Testis (tissue), 3 donors: ENCODE data around the gene MACROD1. TPM values are rescaled to one million over a fixed set of nuclear protein-coding genes. Genes with fewer than 3 reads are reported as not detected.
"Not testable (repeated sequence)": the region's sequence is repeated elsewhere in the genome, so short reads cannot be mapped to it uniquely, and the experiment has no call there.

Experiments
- DNase-seq: peaks from one replicate; pipeline ENCODE4 v3.0.0-alpha.2; 2019
- H3K27ac ChIP-seq, 2 donors: fragments of 200-600 bp; sonication (generic); one replicate each; pipeline ENCODE4 v1.5.1; 2019
- H3K27me3 ChIP-seq: fragments of 200-600 bp; sonication (generic); one replicate; pipeline ENCODE4 v1.5.1; 2019
- H3K36me3 ChIP-seq: fragments of 200-600 bp; sonication (generic); one replicate; pipeline ENCODE4 v1.5.1; 2017; ENCODE audit warnings: low read depth; ENCODE audit errors: missing control alignments
- H3K4me1 ChIP-seq: fragments of 200-600 bp; sonication (generic); one replicate; pipeline ENCODE4 v1.5.1; 2019
- H3K4me3 ChIP-seq, 2 donors: fragments of 200-600 bp; sonication (generic); one replicate each; pipeline ENCODE4 v1.5.1; 2017 to 2019
- H3K9me3 ChIP-seq: fragments of 200-600 bp; sonication (generic); one replicate; pipeline ENCODE4 v1.5.1; 2017
- CTCF ChIP-seq, 3 experiments: fragments of 450-650 bp in 2 of 3; fragments of 200-600 bp in 1 of 3; sonication (generic) in 1 of 3; IDR thresholded peaks; one replicate each; pipeline ENCODE4 v1.5.1; 2016 to 2019; ENCODE audit warnings: antibody characterized with exemption in 3 of 3, mild to moderate bottlenecking in 2 of 3, moderate library complexity in 1 of 3
- POLR2A ChIP-seq: fragments of 450-650 bp; IDR thresholded peaks from one replicate; pipeline ENCODE4 v1.6.1; 2017; ENCODE audit warnings: antibody characterized with exemption, mild to moderate bottlenecking, moderate library complexity
- WGBS, 2 donors: methylation state at CpG; one replicate each; pipeline ENCODE4 v1.1.5; 2018; 5-methylcytosine and 5-hydroxymethylcytosine counted together
- intact Hi-C: fragments of 100-400 bp; cut with DNase I; formaldehyde crosslinking; loops from one replicate; pipeline ENCODE4 v1.15.1; 2023; ENCODE audit warnings: low total_unique reads
- polyA plus RNA-seq: library from polyadenylated mRNA; stranded (reverse); fragments of 350-450 nt; fragmentation: Illumina TruSeq; extraction: RNeasy Lipid Tissue Mini Kit (QIAGEN cat#74804); gene quantifications from one replicate; pipeline ENCODE4 v1.2.3, GENCODE V29; 2014; ENCODE audit warnings: low read depth, low replicate concordance; ENCODE audit not compliant: insufficient read depth
- total RNA-seq, 2 donors: library from RNA; depleted of rRNA; stranded (reverse); fragments of >200 nt; gene quantifications; one replicate each; pipeline ENCODE4 v1.2.3, GENCODE V29; 2016

The MACROD1 gene
- total and polyA plus RNA-seq, 3 donors from 2014 or later, result 13.3 to 15.3 (median 14.1) TPM

DNA sequence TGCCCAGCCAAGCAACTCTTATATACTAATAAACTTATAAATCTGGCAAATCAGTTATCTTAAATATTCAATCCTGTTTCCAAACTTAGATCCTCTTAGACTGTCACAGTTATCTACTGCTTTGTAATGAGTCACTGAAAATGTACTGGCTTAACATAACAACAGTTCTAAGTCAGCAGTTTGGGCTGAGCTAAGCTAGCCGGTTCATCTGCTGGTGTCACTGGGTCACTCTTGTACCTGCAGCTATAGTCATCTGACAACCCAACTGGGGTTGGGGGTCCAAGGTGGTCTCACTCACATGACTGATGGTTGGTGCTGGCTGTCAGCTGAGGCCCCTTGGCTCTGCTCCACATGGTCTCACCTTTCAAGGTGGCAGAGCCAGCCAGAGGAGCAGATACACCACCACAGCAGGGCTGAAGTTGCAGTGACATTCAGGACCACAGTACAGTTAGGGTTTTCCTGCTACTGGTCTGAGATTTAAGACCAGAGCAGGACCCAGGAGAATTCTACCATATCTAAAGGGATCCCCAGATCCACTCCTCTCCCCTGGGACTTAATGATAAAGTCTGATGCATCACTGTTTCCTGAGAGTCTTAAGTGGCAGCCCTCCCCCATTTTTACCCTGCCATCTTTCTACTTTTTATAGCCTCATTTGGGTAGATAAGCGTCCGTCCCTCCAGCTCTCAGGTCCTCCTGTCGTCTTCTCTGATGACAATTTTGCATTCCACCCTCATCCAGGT lies 7.9 kb upstream of the MACROD1 start:
- no peaks in the 10 kb centered on the region for H3K4me1 ChIP-seq
- no peaks in the 10 kb centered on the region for H3K27me3 ChIP-seq
- intact Hi-C loops, result no loop called here
- no peak for DNase-seq
- no peaks in the 10 kb centered on the region for H3K36me3 ChIP-seq
- WGBS, 2 donors, result 85 to 93% methylated on average over 4 of the region's 4 CpGs
- H3K27ac ChIP-seq, result no peak overlapping the region
- no peaks in the 10 kb centered on the region for H3K9me3 ChIP-seq
- no peak for TF ChIP-seq POLR2A
- H3K4me3 ChIP-seq, result no peak overlapping the region

DNA sequence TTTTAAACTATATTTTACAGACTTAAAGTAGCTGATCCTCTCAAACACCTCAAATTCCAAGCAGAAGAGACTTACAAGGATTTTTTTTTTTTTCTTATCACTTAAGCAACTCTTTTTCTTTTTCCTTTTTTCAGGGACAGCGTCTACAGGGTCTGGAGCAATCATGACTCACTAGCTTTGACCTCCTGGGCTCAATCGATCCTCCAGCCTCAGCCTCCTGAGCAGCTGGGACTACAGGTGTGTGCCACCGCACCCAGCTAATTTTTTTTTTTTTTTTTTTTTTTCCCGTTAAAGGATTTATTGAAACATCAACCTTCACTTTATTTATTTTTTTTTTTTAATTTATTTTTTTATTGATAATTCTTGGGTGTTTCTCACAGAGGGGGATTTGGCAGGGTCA lies 4.5 kb upstream of the MACROD1 start:
- 89% methylated on average over 4 of the region's 4 CpGs for WGBS, 2 donors
- intact Hi-C loops, result no loop called here

DNA sequence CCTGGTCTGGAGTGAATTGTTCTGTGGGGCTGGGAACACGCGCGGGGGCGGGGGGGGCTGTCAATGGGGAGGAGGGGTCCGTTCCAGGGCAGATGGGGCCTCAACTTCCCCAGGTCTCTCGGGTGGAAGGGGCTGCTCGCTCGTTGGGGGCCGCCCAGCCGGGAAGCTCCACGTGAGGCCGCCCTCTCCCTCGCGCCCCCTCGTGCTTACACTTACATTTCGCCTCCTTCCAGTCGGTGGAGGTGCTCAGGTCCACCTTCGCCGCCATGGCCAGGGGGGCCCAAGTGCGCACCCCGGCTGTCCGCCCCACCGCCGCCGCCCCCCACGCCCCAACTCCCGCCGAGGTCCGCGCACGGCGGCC lies 452 bp downstream of the MACROD1 start:
- Histone ChIP-seq H3K4me3 (peak overlapping the region; percentile 67 to 71), H3K27me3 (no peaks in the 10 kb centered on the region), H3K4me1 (peaks cover 9% of the 10 kb centered on the region), H3K36me3 (no peaks in the 10 kb centered on the region), H3K9me3 (no peaks in the 10 kb centered on the region), H3K27ac (peak overlapping the region; percentile 56 to 71)
- DNase-seq, result no peak
- intact Hi-C loops, result no loop called here
- WGBS, 2 donors, result 0% methylated on average over 21 of the region's 32 CpGs; no CpG with 5 or more reads in 1 of the 2 donors
- TF ChIP-seq CTCF (IDR thresholded peaks at IDR 0.05), result no peak
- no peak for TF ChIP-seq POLR2A

More for the DNA sequence above, 4.5 kb upstream of the MACROD1 start:
- TF ChIP-seq POLR2A (no peak), CTCF (IDR thresholded peaks at IDR 0.05) (no peak)
- H3K36me3 ChIP-seq, result no peaks in the 10 kb centered on the region
- H3K9me3 ChIP-seq, result no peaks in the 10 kb centered on the region
- no peak overlapping the region for H3K27ac ChIP-seq
- H3K4me3 ChIP-seq, result no peak overlapping the region
- peaks cover under 1% of the 10 kb centered on the region for H3K4me1 ChIP-seq
- H3K27me3 ChIP-seq, result no peaks in the 10 kb centered on the region
- no peak for DNase-seq

- Histone ChIP-seq H3K27me3 (no peaks in the 10 kb centered on the region), H3K4me3 (peak overlapping the region in 1 of 2 donors; percentile 67), H3K36me3 (no peaks in the 10 kb centered on the region), H3K4me1 (peaks cover 9% of the 10 kb centered on the region), H3K27ac (no peak overlapping the region), H3K9me3 (no peaks in the 10 kb centered on the region)
- no peak for DNase-seq
- intact Hi-C loops, result no loop called here
- no peak for TF ChIP-seq CTCF (IDR thresholded peaks at IDR 0.05)
- TF ChIP-seq POLR2A, result no peak
- 54% methylated on average over 8 to 20 of the region's 20 CpGs for WGBS, 2 donors
Measured at GRCh38 chr11:64164392-64165312, 1.3 kb downstream of the MACROD1 start.

DNA sequence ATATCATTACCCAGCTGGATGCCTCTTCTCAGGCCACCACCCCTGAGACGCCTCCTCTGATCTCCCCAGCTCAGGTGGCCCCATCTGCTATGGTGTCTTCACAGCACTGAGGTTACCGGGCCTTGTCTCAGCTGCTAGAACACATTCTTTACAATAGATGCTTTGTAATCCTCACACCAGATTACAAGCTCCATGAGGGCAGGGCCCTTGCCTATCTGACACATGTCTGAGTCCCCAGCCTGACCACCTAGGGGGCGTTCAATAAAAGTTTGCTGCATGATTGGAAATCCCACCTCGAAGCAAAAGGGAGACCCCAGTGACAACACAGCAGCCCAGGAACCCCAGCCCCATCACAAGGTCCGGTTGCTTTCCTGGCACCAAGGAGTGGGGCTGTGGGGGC lies 2.0 kb downstream of the MACROD1 start:
- Histone ChIP-seq H3K4me3 (no peak overlapping the region), H3K36me3 (no peaks in the 10 kb centered on the region), H3K27me3 (no peaks in the 10 kb centered on the region), H3K27ac (no peak overlapping the region), H3K9me3 (no peaks in the 10 kb centered on the region), H3K4me1 (peaks cover 9% of the 10 kb centered on the region)
- intact Hi-C loops, result no loop called here
- DNase-seq, result no peak
- WGBS, 2 donors, result 92 to 97% methylated on average over 5 of the region's 5 CpGs
- TF ChIP-seq POLR2A (no peak), CTCF (IDR thresholded peaks at IDR 0.05) (no peak)

GRCh38 chr11:64162769-64163168 lies 3.1 kb downstream of the MACROD1 start:
- DNase-seq, H3K36me3 ChIP-seq, H3K27ac ChIP-seq, H3K4me1 ChIP-seq, H3K4me3 ChIP-seq, H3K27me3 ChIP-seq, intact Hi-C loops, H3K9me3 ChIP-seq: not testable (repeated sequence)
- WGBS, 2 donors, result 93 to 95% methylated on average over 16 of the region's 16 CpGs
